ENCODE data around the gene KAT6B. TPM values are rescaled to one million over a fixed set of nuclear protein-coding genes. Genes with fewer than 3 reads are reported as not detected.

The KAT6B gene
- total and polyA plus RNA-seq, 2 experiments from 2014 or later, result 15.8 to 36.2 TPM

GRCh38 chr10:74932648-74933047 lies 106.2 kb downstream of the KAT6B start:
- Histone ChIP-seq H3K36me3 (replicated peaks; ENCODE audit: insufficient read depth, low read depth) (no peaks in the 10 kb centered on the region), H3K9me3 (ENCODE audit: low read depth) (no peaks in the 10 kb centered on the region), H2AFZ (no peak overlapping the region), H3K27ac (no peak overlapping the region), H3K79me2 (peaks cover 85% of the 10 kb centered on the region), H4K20me1 (ENCODE audit: insufficient read depth, poor library complexity, severe bottlenecking) (peaks cover 44% of the 10 kb centered on the region), H3K4me3 (no peak overlapping the region), H3K9me2 (replicated peaks; ENCODE audit: insufficient read depth) (no peaks in the 10 kb centered on the region), H3K4me2 (no peak overlapping the region), H3K4me1 (ENCODE audit: insufficient read depth) (peaks cover 22% of the 10 kb centered on the region), H3K27me3 (no peaks in the 10 kb centered on the region)
- 91% methylated on average over 3 of the region's 3 CpGs for WGBS (ENCODE audit: low lambda C conversion rate, missing lambda C conversion rate)
- TF ChIP-seq EZH2 (IDR thresholded peaks at IDR 0.05; ENCODE audit: borderline replicate concordance), result no peak
- TF ChIP-seq CTCF (IDR thresholded peaks at IDR 0.05; ENCODE audit: poor library complexity), result no peak
- TF ChIP-seq EZH2phosphoT487 (IDR thresholded peaks at IDR 0.05; ENCODE audit: low read depth, severe bottlenecking, unreplicated experiment), result no peak
- DNase-seq (ENCODE audit: low spot score), result no peak

- Histone ChIP-seq H3K36me3 (replicated peaks; ENCODE audit: insufficient read depth, low read depth) (no peaks in the 10 kb centered on the region), H2AFZ (no peak overlapping the region), H3K79me2 (peaks cover 81% of the 10 kb centered on the region), H3K27me3 (no peaks in the 10 kb centered on the region), H3K9me2 (replicated peaks; ENCODE audit: insufficient read depth) (no peaks in the 10 kb centered on the region), H3K4me1 (ENCODE audit: insufficient read depth) (peaks cover 10% of the 10 kb centered on the region), H3K4me2 (no peak overlapping the region), H3K27ac (no peak overlapping the region), H4K20me1 (ENCODE audit: insufficient read depth, poor library complexity, severe bottlenecking) (peaks cover 42% of the 10 kb centered on the region), H3K4me3 (no peak overlapping the region), H3K9me3 (ENCODE audit: low read depth) (no peaks in the 10 kb centered on the region)
- no peak for TF ChIP-seq CTCF (IDR thresholded peaks at IDR 0.05; ENCODE audit: poor library complexity)
- no peak for TF ChIP-seq EZH2phosphoT487 (IDR thresholded peaks at IDR 0.05; ENCODE audit: low read depth, severe bottlenecking, unreplicated experiment)
- TF ChIP-seq EZH2 (IDR thresholded peaks at IDR 0.05; ENCODE audit: borderline replicate concordance), result no peak
- 92% methylated on average over 12 of the region's 12 CpGs for WGBS (ENCODE audit: low lambda C conversion rate, missing lambda C conversion rate)
- no peak for DNase-seq (ENCODE audit: low spot score)
Observed at GRCh38 chr10:74934100-74934812, 107.9 kb downstream of the KAT6B start.

DNA sequence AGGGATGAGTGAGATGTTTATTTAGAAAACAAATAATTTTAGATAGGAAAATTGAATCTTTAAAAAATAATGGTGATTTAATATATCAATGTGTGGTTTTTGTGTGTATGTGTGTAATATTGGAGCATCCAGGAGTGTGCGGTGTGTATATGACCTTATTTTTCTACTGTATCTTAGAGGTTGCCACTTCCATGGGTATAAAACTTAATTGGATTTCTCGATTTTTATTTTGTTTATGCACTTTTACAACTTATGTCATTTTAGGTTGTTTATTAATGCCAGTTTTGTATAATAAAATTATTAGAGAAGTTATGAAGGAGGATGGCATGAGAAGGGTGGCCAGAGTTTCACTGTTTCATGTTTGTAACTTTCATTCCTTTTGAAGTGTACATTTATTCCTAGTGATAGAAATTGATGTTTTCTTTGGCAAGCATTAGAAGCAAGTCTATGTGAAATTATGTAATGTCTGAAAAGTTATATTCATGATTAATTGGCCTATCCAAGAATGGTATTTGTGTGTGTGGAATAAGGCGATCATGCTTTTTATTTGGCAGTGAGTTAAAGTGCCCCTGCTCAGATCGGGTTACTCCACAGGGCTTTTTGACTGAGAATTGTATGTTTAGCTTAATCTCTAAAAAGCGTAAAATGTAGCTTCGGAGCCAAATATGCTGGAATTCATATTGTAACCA lies 110.3 kb downstream of the KAT6B start:
- H3K4me2 ChIP-seq, result peak overlapping the region; percentile 58
- H3K79me2 ChIP-seq, result peaks cover 82% of the 10 kb centered on the region
- DNase-seq (ENCODE audit: low spot score), result no peak
- 50% methylated on average over 6 of the region's 6 CpGs for WGBS (ENCODE audit: low lambda C conversion rate, missing lambda C conversion rate)
- H3K27ac ChIP-seq, result no peak overlapping the region
- peaks cover 46% of the 10 kb centered on the region for H4K20me1 ChIP-seq (ENCODE audit: insufficient read depth, poor library complexity, severe bottlenecking)
- no peak for TF ChIP-seq EZH2phosphoT487 (IDR thresholded peaks at IDR 0.05; ENCODE audit: low read depth, severe bottlenecking, unreplicated experiment)
- no peak for TF ChIP-seq EZH2 (IDR thresholded peaks at IDR 0.05; ENCODE audit: borderline replicate concordance)
- TF ChIP-seq CTCF (IDR thresholded peaks at IDR 0.05; ENCODE audit: poor library complexity), result no peak
- no peaks in the 10 kb centered on the region for H3K27me3 ChIP-seq
- no peaks in the 10 kb centered on the region for H3K9me3 ChIP-seq (ENCODE audit: low read depth)
- H3K4me3 ChIP-seq, result no peak overlapping the region
- no peak overlapping the region for H2AFZ ChIP-seq
- H3K9me2 ChIP-seq (replicated peaks; ENCODE audit: insufficient read depth), result no peaks in the 10 kb centered on the region
- H3K4me1 ChIP-seq (ENCODE audit: insufficient read depth), result peaks cover 9% of the 10 kb centered on the region
- H3K36me3 ChIP-seq (replicated peaks; ENCODE audit: insufficient read depth, low read depth), result no peaks in the 10 kb centered on the region

Data from hepatocyte (in vitro differentiated cells).